Panc1 (cell line): ENCODE results near the gene RETSAT. TPM values are rescaled to one million over a fixed set of nuclear protein-coding genes. Genes with fewer than 3 reads are reported as not detected.

ENCODE experiments used
- ATAC-seq: fragments of 200-7000 bp; cut with Tn5 transposase; 2 replicates; pipeline ENCODE4 v1.9.1; 2020; ENCODE audit warnings: mild to moderate bottlenecking, moderate library complexity
- BruUV-seq: library from RNA; stranded (reverse); fragments of 400-500 nt; replicated peaks from 2 replicates; lab custom pipeline; 2021; lab: Mats Ljungman, UMichigan
- CTCF ChIA-PET: fragments of 300-600 bp; sonication (Branson Sonifier 250); formaldehyde crosslinking; loops from one replicate; lab custom pipeline; 2022; ENCODE audit warnings: antibody characterized with exemption; lab: Charles Lee
- POLR2A ChIA-PET: fragments of 300-600 bp; sonication (Branson Sonifier 250); formaldehyde crosslinking; loops from one replicate; lab custom pipeline; 2022; ENCODE audit warnings: antibody characterized with exemption; lab: Charles Lee
- DNase-seq: peaks from one replicate; pipeline ENCODE4 v3.0.0-alpha.2; 2010; ENCODE audit warnings: low read depth, low spot score
- H3K27ac ChIP-seq: 2 replicates; pipeline ENCODE4 v1.5.1; 2011; ENCODE audit warnings: mild to moderate bottlenecking, low read length, inconsistent platforms
- H3K27me3 ChIP-seq: fragments of 200-500 bp; sonication (Bioruptor generic); 2 replicates; pipeline ENCODE4 v1.6.0; 2014; ENCODE audit warnings: low read length, inconsistent platforms; ENCODE audit not compliant: control insufficient read depth, insufficient read depth
- H3K36me3 ChIP-seq: fragments of 200-500 bp; sonication (Bioruptor generic); 2 replicates; pipeline ENCODE4 v1.5.1; 2014; ENCODE audit warnings: inconsistent platforms, mild to moderate bottlenecking, low read length, moderate library complexity; ENCODE audit not compliant: control insufficient read depth, insufficient read depth
- H3K4me1 ChIP-seq: 2 replicates; pipeline ENCODE4 v1.5.1; 2011; ENCODE audit warnings: inconsistent platforms, mild to moderate bottlenecking, low read length, moderate library complexity; ENCODE audit not compliant: control insufficient read depth, insufficient read depth
- H3K4me3 ChIP-seq, 2 experiments: 2 replicates each; pipeline ENCODE4 v1.5.1; 2011 to 2012; ENCODE audit warnings: low read depth in 2 of 2, low read length in 2 of 2, mild to moderate bottlenecking in 2 of 2, inconsistent platforms in 1 of 2, moderate library complexity in 1 of 2
- H3K9me3 ChIP-seq: fragments of 200-500 bp; sonication (Bioruptor generic); 2 replicates; pipeline ENCODE4 v1.5.1; 2014; ENCODE audit warnings: low read depth, mild to moderate bottlenecking, inconsistent platforms, low read length, moderate library complexity; ENCODE audit not compliant: control insufficient read depth, insufficient read depth
- SIN3A ChIP-seq: IDR thresholded peaks from 2 replicates; pipeline ENCODE4 v1.6.1; 2012; ENCODE audit warnings: low read depth, mild to moderate bottlenecking, low read length, moderate library complexity, borderline replicate concordance; ENCODE audit not compliant: insufficient read depth
- in situ Hi-C: cut with HindIII; loops from 2 replicates; pipeline ENCODE4 v1.10.0; 2016; ENCODE audit warnings: low sequenced_read_pairs, low pct_unique_long_range_greater_than_20kb
- intact Hi-C: fragments of 100-400 bp; cut with micrococcal nuclease; formaldehyde crosslinking; loops from one replicate; pipeline ENCODE4 v1.10.0; 2022; ENCODE audit not compliant: unreplicated experiment
- total RNA-seq: library from RNA; stranded (reverse); gene quantifications from one replicate; pipeline ENCODE4 v1.2.1, GENCODE V29; 2021; ENCODE audit not compliant: unreplicated experiment
- TF ChIP-seq, protein P1 (sequence below): fragments of 450-650 bp; IDR thresholded peaks from 2 replicates; pipeline ENCODE4 v1.5.1; 2017; ENCODE audit warnings: mild to moderate bottlenecking

RETSAT gene
- total RNA-seq, 1 experiment from 2014 or later: 50.9 TPM

- no peak for DNase-seq
- H3K27me3 ChIP-seq: no peaks in the 10 kb centered on the region
- H3K27ac ChIP-seq: no peak overlapping the region
- no peak for ATAC-seq
- BruUV-seq: no TSS peak
- intact Hi-C loops (no loop called here), in situ Hi-C loops (no loop called here)
- peaks cover 4% of the 10 kb centered on the region for H3K4me1 ChIP-seq
- no peaks in the 10 kb centered on the region for H3K9me3 ChIP-seq
- no peaks in the 10 kb centered on the region; the same call in 1 of the 2 replicates for H3K36me3 ChIP-seq
- POLR2A ChIA-PET: no interaction called here
- CTCF ChIA-PET: no interaction called here
- TF ChIP-seq SIN3A: no peak
- TF ChIP-seq, protein P1, sequence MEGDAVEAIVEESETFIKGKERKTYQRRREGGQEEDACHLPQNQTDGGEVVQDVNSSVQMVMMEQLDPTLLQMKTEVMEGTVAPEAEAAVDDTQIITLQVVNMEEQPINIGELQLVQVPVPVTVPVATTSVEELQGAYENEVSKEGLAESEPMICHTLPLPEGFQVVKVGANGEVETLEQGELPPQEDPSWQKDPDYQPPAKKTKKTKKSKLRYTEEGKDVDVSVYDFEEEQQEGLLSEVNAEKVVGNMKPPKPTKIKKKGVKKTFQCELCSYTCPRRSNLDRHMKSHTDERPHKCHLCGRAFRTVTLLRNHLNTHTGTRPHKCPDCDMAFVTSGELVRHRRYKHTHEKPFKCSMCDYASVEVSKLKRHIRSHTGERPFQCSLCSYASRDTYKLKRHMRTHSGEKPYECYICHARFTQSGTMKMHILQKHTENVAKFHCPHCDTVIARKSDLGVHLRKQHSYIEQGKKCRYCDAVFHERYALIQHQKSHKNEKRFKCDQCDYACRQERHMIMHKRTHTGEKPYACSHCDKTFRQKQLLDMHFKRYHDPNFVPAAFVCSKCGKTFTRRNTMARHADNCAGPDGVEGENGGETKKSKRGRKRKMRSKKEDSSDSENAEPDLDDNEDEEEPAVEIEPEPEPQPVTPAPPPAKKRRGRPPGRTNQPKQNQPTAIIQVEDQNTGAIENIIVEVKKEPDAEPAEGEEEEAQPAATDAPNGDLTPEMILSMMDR: no peak
- H3K4me3 ChIP-seq: no peak overlapping the region
These were observed 52.2 kb downstream of the RETSAT start for GRCh38 chr2:85302121-85302520.

Other genes with a start within 250 kb of the RETSAT start
- gene TCF7L1, start 221.1 kb downstream of the RETSAT start, total RNA-seq: 30.4 TPM
- 178 TPM for gene TGOLN2, start 26.5 kb downstream of the RETSAT start, total RNA-seq
- 14.8 TPM for gene ELMOD3, start 241 bp upstream of the RETSAT start, total RNA-seq
- gene CAPG, start 55.8 kb upstream of the RETSAT start, total RNA-seq: 202 TPM
- gene SH2D6, start 64.2 kb upstream of the RETSAT start, total RNA-seq: 3.3 TPM
- gene MAT2A, start 184.6 kb upstream of the RETSAT start, total RNA-seq: 547 TPM
- 64.1 TPM for gene GGCX, start 207.0 kb upstream of the RETSAT start, total RNA-seq
- 93.2 TPM for gene VAMP8, start 223.1 kb upstream of the RETSAT start, total RNA-seq
- 21.3 TPM for gene VAMP5, start 229.9 kb upstream of the RETSAT start, total RNA-seq
- 156 TPM for gene RNF181, start 241.2 kb upstream of the RETSAT start, total RNA-seq
- 30.4 TPM for gene TMEM150A, start 248.2 kb upstream of the RETSAT start, total RNA-seq